K562 (cell line): Measurements from ENCODE around the gene GAB2. TPM values are rescaled to one million over a fixed set of nuclear protein-coding genes. Genes with fewer than 3 reads are reported as not detected.

Experiments
- BCOR ChIP-seq: fragments of 450-650 bp; IDR thresholded peaks from 2 replicates; pipeline ENCODE4 v1.6.1; 2016
- BMI1 ChIP-seq: fragments of 150-350 bp; IDR thresholded peaks from 2 replicates; pipeline ENCODE4 v1.6.1; 2014; ENCODE audit warnings: low read length
- CXXC5 ChIP-seq: fragments of 250-450 bp; sonication (Bioruptor Pico); IDR thresholded peaks from 2 replicates; pipeline ENCODE4 v1.8.0; 2022; ENCODE audit warnings: inconsistent platforms, mild to moderate bottlenecking, moderate library complexity
- DLX4 ChIP-seq: fragments of 250-450 bp; sonication (Bioruptor Pico); IDR thresholded peaks from 2 replicates; pipeline ENCODE4 v1.6.1; 2021; ENCODE audit warnings: mild to moderate bottlenecking
- FOXK1 ChIP-seq: sonication (generic); formaldehyde crosslinking; IDR thresholded peaks from 2 replicates; pipeline ENCODE4 v1.8.0; 2022; ENCODE audit warnings: missing genetic modification reagents, mild to moderate bottlenecking, borderline replicate concordance
- HDAC1 ChIP-seq, 2 experiments: fragments of 450-650 bp; IDR thresholded peaks; 2 replicates each; pipeline ENCODE4 v1.6.1; 2016 to 2017; ENCODE audit warnings: inconsistent platforms in 1 of 2, mild to moderate bottlenecking in 1 of 2, moderate library complexity in 1 of 2
- L3MBTL2 ChIP-seq: fragments of 450-650 bp; IDR thresholded peaks from 2 replicates; pipeline ENCODE4 v1.6.1; 2016; ENCODE audit warnings: mild to moderate bottlenecking, moderate library complexity
- MLLT1 ChIP-seq, 2 experiments: fragments of 450-650 bp; IDR thresholded peaks; 2 replicates each; pipeline ENCODE4 v1.6.1; 2016
- MTA1 ChIP-seq: fragments of 450-650 bp; IDR thresholded peaks from 2 replicates; pipeline ENCODE4 v1.6.1; 2017; ENCODE audit warnings: borderline replicate concordance
- MYBL2 ChIP-seq, 2 experiments: fragments of 450-650 bp in 1 of 2; sonication (generic) in 1 of 2; formaldehyde crosslinking in 1 of 2; IDR thresholded peaks; 2 replicates each; pipeline versions ENCODE4 v1.6.1 to v1.8.1; 2017 to 2022; ENCODE audit warnings: borderline replicate concordance in 1 of 2, inconsistent platforms in 1 of 2, low read depth in 1 of 2, mild to moderate bottlenecking in 1 of 2, missing genetic modification reagents in 1 of 2, moderate library complexity in 1 of 2
- PTTG1 ChIP-seq: fragments of 450-650 bp; IDR thresholded peaks from 2 replicates; pipeline ENCODE4 v1.6.1; 2016; ENCODE audit warnings: low read depth, mild to moderate bottlenecking, missing genetic modification characterization, missing compliant biosample characterization
- PURB ChIP-seq: sonication (generic); formaldehyde crosslinking; IDR thresholded peaks from 2 replicates; pipeline ENCODE4 v1.9.0; 2021; ENCODE audit warnings: low read depth, mild to moderate bottlenecking, missing genetic modification reagents
- RBM15 ChIP-seq: fragments of 200-400 bp; formaldehyde crosslinking; IDR thresholded peaks from 2 replicates; pipeline ENCODE4 v1.6.1; 2018; ENCODE audit warnings: mild to moderate bottlenecking, low read length, moderate library complexity; ENCODE audit not compliant: insufficient read depth
- RFX7 ChIP-seq: fragments of 250-450 bp; sonication (Bioruptor Pico); IDR thresholded peaks from 2 replicates; pipeline ENCODE4 v1.5.1; 2021; ENCODE audit warnings: mild to moderate bottlenecking
- SAFB2 ChIP-seq: fragments of 200-400 bp; formaldehyde crosslinking; IDR thresholded peaks from 2 replicates; pipeline ENCODE4 v1.6.1; 2018; ENCODE audit warnings: borderline replicate concordance, low read length, low read depth, moderate library complexity; ENCODE audit not compliant: severe bottlenecking
- SAP30 ChIP-seq: fragments of 200-600 bp; sonication (generic); IDR thresholded peaks from 2 replicates; pipeline ENCODE4 v1.6.1; 2012; ENCODE audit warnings: borderline replicate concordance, low read depth, mild to moderate bottlenecking, moderate library complexity, low read length, control low read depth, inconsistent platforms; ENCODE audit not compliant: insufficient read depth, poor library complexity, severe bottlenecking
- SIN3A ChIP-seq, 2 experiments: fragments of 150-350 bp in 1 of 2; IDR thresholded peaks; 2 replicates each; pipeline ENCODE4 v1.6.1; 2011 to 2016; ENCODE audit warnings: borderline replicate concordance in 2 of 2, low read depth in 2 of 2, low read length in 2 of 2, mild to moderate bottlenecking in 2 of 2, moderate library complexity in 2 of 2; ENCODE audit not compliant: control insufficient read depth in 1 of 2
- SNIP1 ChIP-seq: fragments of 450-650 bp; IDR thresholded peaks from 2 replicates; pipeline ENCODE4 v1.7.1; 2017; ENCODE audit warnings: low read depth, mild to moderate bottlenecking
- ZNF431 ChIP-seq: sonication (generic); formaldehyde crosslinking; IDR thresholded peaks from 2 replicates; pipeline ENCODE4 v1.8.0; 2022; ENCODE audit warnings: mild to moderate bottlenecking, missing genetic modification reagents
- ZNF76 ChIP-seq: fragments of 250-450 bp; sonication (Bioruptor Pico); IDR thresholded peaks from 2 replicates; pipeline ENCODE4 v1.4.0; 2020; ENCODE audit warnings: mild to moderate bottlenecking, moderate library complexity, borderline replicate concordance
- polyA plus RNA-seq, 8 experiments: library from polyadenylated mRNA; depleted of rRNA in 4 of 8; stranded (reverse) in 5 of 8; unstranded in 3 of 8; fragments of >200 nt; fragmentation: Nextera tagmentation in 2 of 8; fragmentation: Illumina TruSeq in 1 of 8; extraction: Ambion mirVana in 2 of 8; extraction: Trizol in 1 of 8; gene quantifications; 2 replicates each; pipeline versions ENCODE4 v1.2.1 to v1.2.3, GENCODE V29; 2011 to 2014; ENCODE audit warnings: inconsistent platforms in 1 of 8, missing spikeins in 1 of 8
- total RNA-seq, 7 experiments: library from RNA; depleted of rRNA in 6 of 7; stranded (reverse); fragments of >200 nt in 6 of 7; fragmentation: Illumina TruSeq in 2 of 7; extraction: Trizol in 2 of 7; gene quantifications; 2 replicates each; pipeline versions ENCODE4 v1.2.1 to v1.2.3, GENCODE V29; 2011 to 2021; ENCODE audit warnings: low replicate concordance in 1 of 7
- TF ChIP-seq, protein P1 (sequence below): fragments of 450-650 bp; IDR thresholded peaks from 2 replicates; pipeline ENCODE4 v1.6.1; 2017; ENCODE audit warnings: antibody characterized with exemption, mild to moderate bottlenecking
- TF ChIP-seq, protein P2 (sequence below): sonication (generic); formaldehyde crosslinking; IDR thresholded peaks from 2 replicates; pipeline ENCODE4 v1.8.0; 2022; ENCODE audit warnings: missing genetic modification reagents, mild to moderate bottlenecking, moderate library complexity, borderline replicate concordance

GAB2 gene
- total and polyA plus RNA-seq, 9 of the 15 experiments (the other 6 are each of a cell fraction or from before 2014, with no cell fraction given), result 2.3 to 35.2 (median 16.1) TPM

DNA sequence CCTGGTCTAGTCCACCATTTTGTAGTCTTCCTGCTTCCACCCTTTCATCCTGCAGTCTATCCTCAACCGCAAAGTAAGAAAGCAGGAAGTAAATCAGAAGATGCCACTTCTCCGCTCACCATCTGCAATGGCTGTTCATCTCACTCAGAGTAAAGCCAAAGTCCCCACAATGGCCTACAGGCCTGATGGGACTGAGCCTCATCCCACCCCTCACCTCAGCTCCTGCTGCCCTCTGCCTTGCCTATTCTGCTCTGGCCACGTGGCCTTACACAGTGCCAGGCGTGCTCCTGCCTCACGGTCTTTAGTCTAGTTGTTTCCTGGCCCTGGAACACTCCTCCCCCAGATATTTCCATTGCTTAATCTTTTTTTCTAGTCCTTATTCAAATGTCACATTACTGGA is 133.4 kb downstream of the GAB2 start (continued):
- TF ChIP-seq, protein P1, sequence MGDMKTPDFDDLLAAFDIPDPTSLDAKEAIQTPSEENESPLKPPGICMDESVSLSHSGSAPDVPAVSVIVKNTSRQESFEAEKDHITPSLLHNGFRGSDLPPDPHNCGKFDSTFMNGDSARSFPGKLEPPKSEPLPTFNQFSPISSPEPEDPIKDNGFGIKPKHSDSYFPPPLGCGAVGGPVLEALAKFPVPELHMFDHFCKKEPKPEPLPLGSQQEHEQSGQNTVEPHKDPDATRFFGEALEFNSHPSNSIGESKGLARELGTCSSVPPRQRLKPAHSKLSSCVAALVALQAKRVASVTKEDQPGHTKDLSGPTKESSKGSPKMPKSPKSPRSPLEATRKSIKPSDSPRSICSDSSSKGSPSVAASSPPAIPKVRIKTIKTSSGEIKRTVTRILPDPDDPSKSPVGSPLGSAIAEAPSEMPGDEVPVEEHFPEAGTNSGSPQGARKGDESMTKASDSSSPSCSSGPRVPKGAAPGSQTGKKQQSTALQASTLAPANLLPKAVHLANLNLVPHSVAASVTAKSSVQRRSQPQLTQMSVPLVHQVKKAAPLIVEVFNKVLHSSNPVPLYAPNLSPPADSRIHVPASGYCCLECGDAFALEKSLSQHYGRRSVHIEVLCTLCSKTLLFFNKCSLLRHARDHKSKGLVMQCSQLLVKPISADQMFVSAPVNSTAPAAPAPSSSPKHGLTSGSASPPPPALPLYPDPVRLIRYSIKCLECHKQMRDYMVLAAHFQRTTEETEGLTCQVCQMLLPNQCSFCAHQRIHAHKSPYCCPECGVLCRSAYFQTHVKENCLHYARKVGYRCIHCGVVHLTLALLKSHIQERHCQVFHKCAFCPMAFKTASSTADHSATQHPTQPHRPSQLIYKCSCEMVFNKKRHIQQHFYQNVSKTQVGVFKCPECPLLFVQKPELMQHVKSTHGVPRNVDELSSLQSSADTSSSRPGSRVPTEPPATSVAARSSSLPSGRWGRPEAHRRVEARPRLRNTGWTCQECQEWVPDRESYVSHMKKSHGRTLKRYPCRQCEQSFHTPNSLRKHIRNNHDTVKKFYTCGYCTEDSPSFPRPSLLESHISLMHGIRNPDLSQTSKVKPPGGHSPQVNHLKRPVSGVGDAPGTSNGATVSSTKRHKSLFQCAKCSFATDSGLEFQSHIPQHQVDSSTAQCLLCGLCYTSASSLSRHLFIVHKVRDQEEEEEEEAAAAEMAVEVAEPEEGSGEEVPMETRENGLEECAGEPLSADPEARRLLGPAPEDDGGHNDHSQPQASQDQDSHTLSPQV, result 0 out of 2 replicates have a peak, but pooled peaks have one; percentile 14
- TF ChIP-seq MTA1 (no peak), HDAC1 (IDR thresholded peaks at IDR 0.05) (no peak), ZNF76 (0 out of 2 replicates have a peak, but pooled peaks have one; percentile 39), PURB (CRISPR knock-in tag) (no peak), RBM15 (no peak), SIN3A (IDR thresholded peaks at IDR 0.05; ENCODE audit: borderline replicate concordance in 2 of 2, control insufficient read depth in 1 of 2, low read depth in 2 of 2, low read length in 2 of 2) (no peak), BMI1 (no peak), MLLT1 (IDR thresholded peaks at IDR 0.05) (no peak), SNIP1 (no peak), ZNF431 (no peak), CXXC5 (CRISPR knock-in tag) (peak; percentile 43), RFX7 (CRISPR knock-in tag) (no peak), SAFB2 (no peak), SAP30 (no peak), PTTG1 (tag) (no peak), FOXK1 (CRISPR knock-in tag) (no peak), MYBL2 (IDR thresholded peaks at IDR 0.05; ENCODE audit: low read depth) (no peak), MYBL2 (CRISPR knock-in tag; IDR thresholded peaks at IDR 0.05; ENCODE audit: borderline replicate concordance) (no peak), BCOR (no peak), DLX4 (no peak), L3MBTL2 (no peak)
- TF ChIP-seq, protein P2, sequence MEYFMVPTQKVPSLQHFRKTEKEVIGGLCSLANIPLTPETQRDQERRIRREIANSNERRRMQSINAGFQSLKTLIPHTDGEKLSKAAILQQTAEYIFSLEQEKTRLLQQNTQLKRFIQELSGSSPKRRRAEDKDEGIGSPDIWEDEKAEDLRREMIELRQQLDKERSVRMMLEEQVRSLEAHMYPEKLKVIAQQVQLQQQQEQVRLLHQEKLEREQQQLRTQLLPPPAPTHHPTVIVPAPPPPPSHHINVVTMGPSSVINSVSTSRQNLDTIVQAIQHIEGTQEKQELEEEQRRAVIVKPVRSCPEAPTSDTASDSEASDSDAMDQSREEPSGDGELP, result no peak
